ENCODE results near the gene RAD17. TPM values are rescaled to one million over a fixed set of nuclear protein-coding genes. Genes with fewer than 3 reads are reported as not detected.
"Not testable (repeated sequence)": the region's sequence is repeated elsewhere in the genome, so short reads cannot be mapped to it uniquely, and the experiment has no call there.

Gene RAD17
- total RNA-seq, 1 donor from 2014 or later, result 14.5 TPM

GRCh38 chr5:69455428-69455988 lies 85.9 kb downstream of the RAD17 start:
- not testable (repeated sequence) for DNase-seq (ENCODE audit: low read depth in 2 of 2)

- no peak for DNase-seq (ENCODE audit: low read depth in 2 of 2)
These were observed 92.6 kb downstream of the RAD17 start for GRCh38 chr5:69462170-69462569.

Other genes with a start within 250 kb of the RAD17 start
- gene CCNB1, start 202.7 kb upstream of the RAD17 start, total RNA-seq, result 20.4 and 68.2 TPM in 2 replicates
- 0.99 and 5.7 TPM in 2 replicates for gene CENPH, start 180.2 kb upstream of the RAD17 start, total RNA-seq
- 22.4 and 31.2 TPM in 2 replicates for gene CDK7, start 134.9 kb upstream of the RAD17 start, total RNA-seq
- 2.2 and 3.8 TPM in 2 replicates for gene CCDC125, start 37.0 kb upstream of the RAD17 start, total RNA-seq
- 12.6 and 17.3 TPM in 2 replicates for gene AK6, start 298 bp upstream of the RAD17 start, total RNA-seq
- 66.3 and 72.8 TPM in 2 replicates for gene TAF9, start 298 bp upstream of the RAD17 start, total RNA-seq
- gene MARVELD2, start 45.3 kb downstream of the RAD17 start, total RNA-seq, result 1.1 and 2.0 TPM in 2 replicates
- gene OCLN, start 123.0 kb downstream of the RAD17 start, total RNA-seq, result 1.3 and 2.8 TPM in 2 replicates
- gene GTF2H2C, start 190.4 kb downstream of the RAD17 start, total RNA-seq, result 16.5 and 18.5 TPM in 2 replicates